GM19397 (cell line): Measurements from ENCODE around the gene RAD51AP2.
"Not testable (repeated sequence)": the region's sequence is repeated elsewhere in the genome, so short reads cannot be mapped to it uniquely, and the experiment has no call there.

Experiments
- ATAC-seq: cut with Tn5 transposase; IDR thresholded peaks from one replicate; pipeline ENCODE4 v1.9.1; 2021; ENCODE audit warnings: mild to moderate bottlenecking, moderate library complexity; ENCODE audit not compliant: unreplicated experiment

Gene RAD51AP2

GRCh38 chr2:17518212-17519154, at the start of gene RAD51AP2:
TSS of gene RAD51AP2 (minus strand) at chr2:17518440. CDS start at chr2:17518415, 25 bp downstream.
- peak; percentile 86 for ATAC-seq

DNA sequence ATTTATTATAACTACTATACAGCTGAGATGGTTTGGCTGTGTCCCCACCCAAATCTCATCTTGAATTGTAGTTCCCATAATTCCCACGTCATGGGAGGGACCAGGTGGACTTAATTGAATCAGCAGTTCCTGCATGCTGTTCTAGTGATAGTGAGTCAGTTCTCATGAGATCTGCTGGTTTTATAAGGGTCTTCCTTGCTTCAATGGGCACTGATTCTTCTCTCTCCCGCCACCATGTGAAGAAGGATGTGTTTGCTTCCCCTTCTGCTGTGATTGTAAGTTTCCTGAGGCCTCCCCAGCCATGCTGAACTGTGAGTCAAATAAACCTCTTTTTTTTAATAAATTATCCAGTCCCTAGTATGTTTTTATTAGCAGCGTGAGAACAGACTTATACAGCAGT, 47.5 kb upstream of the RAD51AP2 start:
- ATAC-seq = not testable (repeated sequence)

DNA sequence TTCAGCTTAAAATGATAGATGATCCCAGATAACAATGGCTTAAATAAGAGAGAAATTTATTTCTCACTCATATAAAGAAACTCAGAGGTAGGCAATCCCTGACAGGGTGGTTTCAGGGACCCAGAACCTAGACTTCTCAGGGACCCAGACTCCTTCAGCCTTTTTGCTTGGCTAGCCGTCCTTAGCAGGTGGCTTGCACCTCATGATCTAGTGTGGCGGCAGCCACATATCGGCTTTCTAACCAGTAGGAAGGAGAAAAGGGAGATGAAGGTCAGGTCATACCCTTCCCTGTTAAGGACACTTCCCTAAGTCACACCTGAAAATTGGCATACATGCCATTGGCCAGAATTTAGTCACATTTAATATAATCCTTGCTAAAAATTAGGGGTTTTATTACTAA, 40.6 kb upstream of the RAD51AP2 start:
- no peak for ATAC-seq

DNA sequence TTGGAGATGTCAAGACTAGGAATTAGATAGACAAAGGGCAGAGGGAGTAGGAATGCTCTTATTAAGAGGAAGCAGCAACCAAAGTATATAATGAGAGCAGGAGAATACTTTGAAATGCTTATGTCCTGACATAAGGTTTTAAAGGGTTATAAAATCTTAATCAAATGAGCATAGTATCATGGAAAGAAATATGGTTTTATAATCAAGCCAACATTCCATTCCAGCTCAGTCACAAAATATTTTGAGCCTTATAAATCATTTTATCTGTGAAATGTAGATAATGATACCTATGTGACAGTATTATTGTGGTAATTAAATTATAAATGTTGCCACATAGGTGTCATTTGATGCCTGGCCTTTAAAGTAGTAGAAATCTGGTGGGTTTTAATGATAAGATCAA, 39.8 kb upstream of the RAD51AP2 start:
- no peak for ATAC-seq

- ATAC-seq = no peak
These were observed 39.4 kb upstream of the RAD51AP2 start for GRCh38 chr2:17557596-17557995.

- ATAC-seq = no peak
These were observed 36.9 kb upstream of the RAD51AP2 start for GRCh38 chr2:17555150-17555549.

- no peak for ATAC-seq
These were observed 32.7 kb upstream of the RAD51AP2 start for GRCh38 chr2:17550907-17551306.

DNA sequence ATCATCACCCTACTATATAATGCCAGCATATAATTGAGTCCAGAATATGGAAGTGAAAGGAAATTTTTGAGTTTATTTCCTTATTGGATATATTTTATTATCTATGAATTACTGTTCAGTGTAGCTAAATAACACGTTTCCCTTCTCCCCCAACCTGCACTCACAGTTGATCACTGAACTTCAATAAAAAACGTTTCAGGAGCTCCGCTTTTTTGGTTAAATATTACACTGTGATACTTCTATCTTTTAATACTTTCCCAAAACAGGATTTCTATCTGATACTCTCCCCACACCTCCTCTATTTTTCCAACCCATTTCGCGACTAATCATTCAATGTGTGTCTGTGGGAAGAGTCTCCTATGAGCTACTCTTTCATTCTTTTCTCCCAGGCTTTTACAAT, 29.5 kb upstream of the RAD51AP2 start:
- no peak for ATAC-seq

DNA sequence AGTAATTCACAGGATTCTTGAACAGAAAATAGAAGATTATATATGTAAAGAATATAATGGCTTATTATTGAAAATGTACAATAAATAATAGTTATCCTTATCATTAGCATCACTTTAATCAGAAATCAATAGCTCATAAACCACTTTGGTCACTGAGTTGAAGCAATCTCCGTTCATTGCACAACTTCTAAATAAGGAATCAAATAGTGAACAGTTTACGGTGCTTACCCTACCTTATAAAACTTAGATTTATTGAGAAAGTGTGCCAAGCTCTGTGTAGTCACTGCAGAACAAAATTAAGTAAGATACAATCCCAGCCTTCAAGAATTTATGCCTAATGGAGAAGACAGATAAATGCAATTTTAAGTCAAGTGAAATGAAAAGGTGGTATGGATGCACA, 29.0 kb upstream of the RAD51AP2 start:
- no peak for ATAC-seq

- ATAC-seq = no peak
These were observed 27.7 kb upstream of the RAD51AP2 start for GRCh38 chr2:17545680-17546613.

GRCh38 chr2:17544256-17544655, 26.0 kb upstream of the RAD51AP2 start:
- no peak for ATAC-seq

DNA sequence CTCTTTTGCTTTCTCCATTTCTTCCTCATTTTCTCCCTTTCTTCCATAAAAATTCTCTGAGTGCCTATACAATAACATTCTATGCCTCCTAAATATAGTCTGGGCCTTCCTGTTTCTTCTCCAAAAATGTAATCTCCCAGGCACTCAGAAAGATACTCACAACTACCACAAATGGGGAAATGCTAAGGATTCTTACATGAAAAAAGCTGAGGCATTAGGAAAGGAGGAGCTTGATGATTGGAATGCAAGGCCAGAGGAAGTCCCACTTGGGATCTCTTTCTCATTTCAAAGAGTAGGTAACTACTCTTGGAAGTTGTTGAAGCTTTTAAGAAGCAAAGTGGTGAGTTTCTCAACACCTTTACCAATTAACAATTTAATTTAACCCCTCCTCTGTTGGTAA, 25.6 kb upstream of the RAD51AP2 start:
- no peak for ATAC-seq

DNA sequence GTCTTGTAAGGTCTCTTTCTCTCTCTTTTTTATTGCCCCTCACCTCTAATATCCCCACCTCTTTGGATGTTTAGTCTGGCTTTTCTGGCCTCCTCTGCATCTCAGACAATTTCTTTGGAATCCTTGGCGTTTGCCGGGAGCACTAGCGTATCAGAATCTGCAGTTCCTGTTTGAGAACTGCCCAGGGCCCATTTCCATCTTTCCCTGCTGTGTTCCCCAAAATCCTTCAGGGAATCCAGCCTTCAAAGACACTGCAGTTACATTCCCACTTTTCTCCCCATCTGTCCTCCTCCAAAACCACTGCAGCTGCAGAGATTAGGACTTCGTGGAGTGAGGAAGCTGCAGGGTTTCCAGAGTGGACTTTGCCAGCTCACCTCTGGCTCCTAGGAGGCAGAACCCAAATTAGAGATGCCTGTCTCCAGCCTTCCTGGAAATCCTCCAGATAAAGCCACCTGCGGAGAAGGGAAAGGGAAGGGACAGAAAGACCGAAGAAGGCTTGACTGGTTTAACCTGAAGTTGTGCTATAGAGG, 25.0 kb upstream of the RAD51AP2 start:
- ATAC-seq = no peak

DNA sequence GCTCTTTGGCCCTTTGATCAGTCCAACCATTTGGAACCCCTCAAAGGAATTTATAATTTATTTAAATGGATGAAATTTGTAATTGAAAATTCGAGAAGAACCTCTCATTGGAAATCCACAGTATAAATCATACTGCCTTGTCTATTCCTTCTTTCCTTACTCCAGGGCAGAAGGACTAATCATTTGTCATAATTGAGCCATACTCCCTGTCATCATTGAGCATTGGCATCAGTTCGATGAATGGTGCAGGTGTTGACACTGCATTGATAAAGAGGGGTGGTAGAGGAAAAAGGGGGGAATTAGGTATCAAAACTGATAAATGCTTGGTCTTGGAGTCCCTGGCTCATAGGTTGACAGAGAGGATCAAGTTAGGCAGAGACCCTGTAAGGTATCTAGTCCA, 24.2 kb upstream of the RAD51AP2 start:
- no peak for ATAC-seq

GRCh38 chr2:17541531-17541950, 23.3 kb upstream of the RAD51AP2 start:
- no peak for ATAC-seq

GRCh38 chr2:17540813-17541530, 22.7 kb upstream of the RAD51AP2 start:
- no peak for ATAC-seq

GRCh38 chr2:17540093-17540812, 22.0 kb upstream of the RAD51AP2 start, which contains the start of gene VSNL1:
TSS of gene VSNL1 (plus strand) at chr2:17540696. CDS start at chr2:17592075, 51,379 bp downstream.
- no peak for ATAC-seq

GRCh38 chr2:17539611-17540092, 21.4 kb upstream of the RAD51AP2 start:
- no peak for ATAC-seq

GRCh38 chr2:17538844-17539554, 20.8 kb upstream of the RAD51AP2 start:
- ATAC-seq = no peak
